HepG2 (cell line): Measurements from ENCODE around the gene PRMT7. TPM values are rescaled to one million over a fixed set of nuclear protein-coding genes. Genes with fewer than 3 reads are reported as not detected.
A peak's percentile ranks its signal among the peaks of the same experiment; 100 is the strongest.

Source experiments
- AGO2 ChIP-seq: fragments of 200-400 bp; formaldehyde crosslinking; optimal IDR thresholded peaks from 2 replicates; pipeline ENCODE3; 2017; ENCODE audit warnings: mild to moderate bottlenecking, low read depth, low read length, moderate library complexity
- ATRX ChIP-seq: sonication (generic); formaldehyde crosslinking; IDR thresholded peaks from 2 replicates; pipeline ENCODE4 v1.4.0; 2020; ENCODE audit warnings: missing genetic modification reagents, borderline replicate concordance
- CERS6 ChIP-seq: sonication (generic); formaldehyde crosslinking; IDR thresholded peaks from 2 replicates; pipeline ENCODE4 v1.5.0; 2020; ENCODE audit warnings: missing genetic modification reagents
- CREB3 ChIP-seq: sonication (generic); formaldehyde crosslinking; IDR thresholded peaks from 2 replicates; pipeline ENCODE4 v1.5.0; 2020; ENCODE audit warnings: missing genetic modification reagents
- EZH2 ChIP-seq: conservative IDR thresholded peaks from 2 replicates; pipeline ENCODE4 v1.6.1; 2012; ENCODE audit warnings: mild to moderate bottlenecking, low read depth, low read length, moderate library complexity
- KDM1A ChIP-seq: IDR thresholded peaks from 2 replicates; pipeline ENCODE4 v1.6.1; 2016; ENCODE audit warnings: missing compliant biosample characterization
- KLF13 ChIP-seq: sonication (generic); formaldehyde crosslinking; IDR thresholded peaks from 2 replicates; pipeline ENCODE4 v1.4.0; 2020; ENCODE audit warnings: mild to moderate bottlenecking, missing genetic modification reagents
- MED1 ChIP-seq: sonication (generic); formaldehyde crosslinking; IDR thresholded peaks from 2 replicates; pipeline ENCODE4 v1.4.0; 2020; ENCODE audit warnings: missing genetic modification reagents
- MEIS1 ChIP-seq: sonication (generic); formaldehyde crosslinking; IDR thresholded peaks from 2 replicates; pipeline ENCODE4 v1.9.0; 2021; ENCODE audit warnings: mild to moderate bottlenecking, missing genetic modification reagents, moderate library complexity, borderline replicate concordance
- MYNN ChIP-seq: sonication (generic); formaldehyde crosslinking; IDR thresholded peaks from 2 replicates; pipeline ENCODE4 v1.4.0; 2020; ENCODE audit warnings: mild to moderate bottlenecking, low read depth, missing genetic modification reagents
- NR0B2 ChIP-seq: sonication (generic); formaldehyde crosslinking; IDR thresholded peaks from 2 replicates; pipeline ENCODE4 v1.4.0; 2020; ENCODE audit warnings: mild to moderate bottlenecking, missing genetic modification reagents
- NR2F2 ChIP-seq: IDR thresholded peaks from 2 replicates; pipeline ENCODE4 v1.6.1; 2012; ENCODE audit warnings: low read depth, inconsistent platforms, borderline replicate concordance
- RBM22 ChIP-seq: fragments of 200-400 bp; formaldehyde crosslinking; optimal IDR thresholded peaks from 2 replicates; pipeline ENCODE3; 2017; ENCODE audit warnings: mild to moderate bottlenecking, low read length, moderate library complexity
- SAP130 ChIP-seq: IDR thresholded peaks from 2 replicates; pipeline ENCODE4 v1.6.1; 2016; ENCODE audit warnings: low read depth
- SETDB1 ChIP-seq: sonication (generic); formaldehyde crosslinking; IDR thresholded peaks from 2 replicates; pipeline ENCODE4 v1.5.1; 2020; ENCODE audit warnings: missing genetic modification reagents, mild to moderate bottlenecking, borderline replicate concordance
- XRCC5 ChIP-seq: fragments of 200-400 bp; formaldehyde crosslinking; optimal IDR thresholded peaks from 2 replicates; pipeline ENCODE3; 2017; ENCODE audit warnings: mild to moderate bottlenecking, low read length
- ZBTB7A ChIP-seq: sonication (generic); formaldehyde crosslinking; IDR thresholded peaks from 2 replicates; pipeline ENCODE4 v1.8.0; 2022; ENCODE audit warnings: mild to moderate bottlenecking, missing genetic modification reagents
- ZMYM3 ChIP-seq: sonication (generic); formaldehyde crosslinking; IDR thresholded peaks from 2 replicates; pipeline ENCODE4 v1.5.1; 2020; ENCODE audit warnings: mild to moderate bottlenecking, missing genetic modification reagents
- ZNF18 ChIP-seq: sonication (generic); formaldehyde crosslinking; IDR thresholded peaks from 2 replicates; pipeline ENCODE4 v1.8.0; 2022; ENCODE audit warnings: mild to moderate bottlenecking, missing genetic modification reagents; ENCODE audit not compliant: insufficient replicate concordance
- ZNF232 ChIP-seq: sonication (generic); formaldehyde crosslinking; IDR thresholded peaks from 2 replicates; pipeline ENCODE4 v1.4.0; 2020; ENCODE audit warnings: missing genetic modification reagents, borderline replicate concordance
- ZNF430 ChIP-seq: sonication (generic); formaldehyde crosslinking; IDR thresholded peaks from 2 replicates; pipeline ENCODE4 v1.9.0; 2021; ENCODE audit warnings: mild to moderate bottlenecking, missing genetic modification reagents
- ZNF639 ChIP-seq: conservative IDR thresholded peaks from 2 replicates; pipeline ENCODE4 v1.6.1; 2018; ENCODE audit warnings: missing genetic modification reagents
- ZNF660 ChIP-seq: sonication (generic); formaldehyde crosslinking; IDR thresholded peaks from 2 replicates; pipeline ENCODE4 v1.5.1; 2020; ENCODE audit warnings: mild to moderate bottlenecking, low read depth, missing genetic modification reagents, borderline replicate concordance
- ZNF746 ChIP-seq: sonication (generic); formaldehyde crosslinking; IDR thresholded peaks from 2 replicates; pipeline ENCODE4 v1.8.0; 2022; ENCODE audit warnings: mild to moderate bottlenecking, missing genetic modification reagents
- ZNF790 ChIP-seq: sonication (generic); formaldehyde crosslinking; IDR thresholded peaks from 2 replicates; pipeline ENCODE4 v1.8.0; 2022; ENCODE audit warnings: missing genetic modification reagents, mild to moderate bottlenecking, borderline replicate concordance
- ZSCAN22 ChIP-seq: sonication (generic); formaldehyde crosslinking; IDR thresholded peaks from 2 replicates; pipeline ENCODE4 v1.4.0; 2020; ENCODE audit warnings: mild to moderate bottlenecking, missing genetic modification reagents
- polyA plus RNA-seq, 8 experiments: library from polyadenylated mRNA; depleted of rRNA in 3 of 8; stranded (reverse) in 7 of 8; unstranded in 1 of 8; fragments of >200 nt; fragmentation: Illumina TruSeq in 4 of 8; extraction: Trizol in 4 of 8; gene quantifications; 2 replicates each; pipeline versions ENCODE4 v1.2.1 to v1.2.3, GENCODE V29; 2011 to 2016; ENCODE audit warnings: low read depth in 4 of 8, missing spikeins in 1 of 8, mixed read lengths in 1 of 8; ENCODE audit not compliant: insufficient read depth in 1 of 8
- total RNA-seq, 5 experiments: library from RNA; depleted of rRNA; stranded (reverse); fragments of >200 nt; fragmentation: Illumina TruSeq; extraction: Trizol; gene quantifications; 2 replicates each; pipeline ENCODE4 v1.2.3, GENCODE V29; 2016; ENCODE audit warnings: low read depth in 1 of 5

Gene PRMT7
- total and polyA plus RNA-seq, 2 of the 13 experiments (the other 11 are each of a cell fraction or from before 2014, with no cell fraction given), result 47.5 to 55.0 TPM

- no peak for TF ChIP-seq ZNF639 (CRISPR knock-in tag)
- no peak for TF ChIP-seq CERS6
- peak; percentile 54 for TF ChIP-seq XRCC5
- TF ChIP-seq AGO2, result no peak
- 0 out of 2 replicates have a peak, but pooled peaks have one; percentile 28 for TF ChIP-seq ZNF232 (CRISPR knock-in tag)
- TF ChIP-seq ATRX (CRISPR knock-in tag), result no peak
- no peak for TF ChIP-seq ZNF746 (CRISPR knock-in tag)
- TF ChIP-seq MEIS1 (CRISPR knock-in tag), result 0 out of 2 replicates have a peak, but pooled peaks have one; percentile 57
- peak; percentile 76; the same call in 1 of the 2 replicates for TF ChIP-seq NR2F2
- no peak for TF ChIP-seq KDM1A (CRISPR knock-in tag)
- TF ChIP-seq ZNF18, result no peak
- TF ChIP-seq EZH2, result no peak
- peak; percentile 51 for TF ChIP-seq MED1 (CRISPR knock-in tag)
- no peak for TF ChIP-seq ZMYM3 (CRISPR knock-in tag)
- TF ChIP-seq ZNF790 (CRISPR knock-in tag), result no peak
- no peak for TF ChIP-seq MYNN
- TF ChIP-seq ZBTB7A (CRISPR knock-in tag), result no peak
- no peak for TF ChIP-seq RBM22
- no peak for TF ChIP-seq ZSCAN22
- TF ChIP-seq KLF13, result no peak
- 0 out of 2 replicates have a peak, but pooled peaks have one; percentile 33 for TF ChIP-seq ZNF430
- no peak for TF ChIP-seq CREB3 (CRISPR knock-in tag)
- TF ChIP-seq NR0B2, result no peak
- TF ChIP-seq SETDB1, result no peak
- peak; percentile 64 for TF ChIP-seq SAP130 (CRISPR knock-in tag)
- TF ChIP-seq ZNF660 (CRISPR knock-in tag), result no peak
Measured at GRCh38 chr16:68328151-68328859, 17.5 kb downstream of the PRMT7 start (continued).
